ENCODE measurements around the gene RNF224.
"Not testable (repeated sequence)": the region's sequence is repeated elsewhere in the genome, so short reads cannot be mapped to it uniquely, and the experiment has no call there.

Gene RNF224

DNA sequence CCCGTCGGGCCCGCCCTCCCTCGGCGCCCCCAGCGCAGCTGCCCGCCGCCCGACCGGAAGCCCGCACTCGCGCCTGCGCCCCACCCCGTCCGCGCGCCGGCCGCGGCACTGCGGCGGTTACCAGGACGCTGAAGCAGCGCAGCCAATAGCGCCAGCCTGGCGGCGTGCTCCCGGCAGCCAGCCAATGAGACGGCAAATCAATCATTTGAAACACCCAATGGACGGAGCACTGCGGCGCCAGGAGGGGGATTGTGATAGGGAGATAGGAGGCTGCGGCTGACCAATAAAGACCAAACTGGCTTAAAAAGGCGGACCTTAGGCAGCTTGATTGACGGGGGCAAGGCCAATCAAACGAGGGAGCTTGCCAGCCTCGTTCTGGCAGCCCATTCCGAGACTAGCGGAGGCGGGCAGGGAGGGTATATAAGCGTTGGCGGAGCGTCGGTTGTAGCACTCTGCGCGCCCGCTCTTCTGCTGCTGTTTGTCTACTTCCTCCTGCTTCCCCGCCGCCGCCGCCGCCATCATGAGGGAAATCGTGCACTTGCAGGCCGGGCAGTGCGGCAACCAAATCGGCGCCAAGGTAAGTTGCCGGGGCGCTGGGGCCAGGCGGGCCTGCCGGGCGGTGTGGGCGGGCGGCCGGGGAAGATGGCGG lies 13.7 kb downstream of the RNF224 start, which contains the start of gene TUBB4B:
TSS of gene TUBB4B (plus strand) at position 447 of the 649 bp plus-strand sequence. CDS start at position 521, 74 bp downstream.
- peak; percentile 95 to 97 for DNase-seq

DNA sequence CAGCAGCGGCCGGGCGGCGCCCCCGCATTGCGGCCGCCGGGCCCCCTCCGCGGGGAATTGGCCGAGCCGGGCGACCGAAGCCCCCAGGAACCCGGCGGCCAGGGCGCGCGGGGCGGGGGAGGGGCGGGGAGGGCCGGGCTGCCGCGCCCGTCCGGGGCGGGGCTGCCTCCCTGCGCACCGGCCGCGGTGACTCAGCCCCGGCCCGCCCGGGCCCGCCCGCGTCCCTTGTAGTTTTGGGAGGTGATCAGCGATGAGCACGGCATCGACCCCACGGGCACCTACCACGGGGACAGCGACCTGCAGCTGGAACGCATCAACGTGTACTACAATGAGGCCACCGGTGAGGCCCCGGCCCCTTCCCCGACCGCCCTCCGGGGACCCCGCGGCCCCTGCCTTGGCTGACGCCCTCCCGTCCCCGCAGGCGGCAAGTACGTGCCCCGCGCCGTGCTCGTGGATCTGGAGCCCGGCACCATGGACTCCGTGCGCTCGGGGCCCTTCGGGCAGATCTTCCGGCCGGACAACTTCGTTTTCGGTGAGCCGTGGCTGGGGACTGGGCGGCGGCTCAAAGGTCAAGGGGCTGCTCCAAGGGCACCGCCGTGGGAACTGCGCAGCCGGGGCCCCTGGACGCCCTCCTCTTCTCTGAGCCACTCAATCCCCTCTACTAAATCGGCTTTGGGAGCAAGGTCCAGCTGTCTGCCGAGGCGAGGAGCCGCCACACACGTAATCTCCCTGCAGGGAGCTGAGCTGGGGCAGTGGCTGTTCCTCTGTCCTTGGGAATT lies 14.4 kb downstream of the RNF224 start:
- peak; percentile 62 to 68 for DNase-seq

GRCh38 chr9:137242269-137243203 lies 15.2 kb downstream of the RNF224 start:
- no peak for DNase-seq

DNA sequence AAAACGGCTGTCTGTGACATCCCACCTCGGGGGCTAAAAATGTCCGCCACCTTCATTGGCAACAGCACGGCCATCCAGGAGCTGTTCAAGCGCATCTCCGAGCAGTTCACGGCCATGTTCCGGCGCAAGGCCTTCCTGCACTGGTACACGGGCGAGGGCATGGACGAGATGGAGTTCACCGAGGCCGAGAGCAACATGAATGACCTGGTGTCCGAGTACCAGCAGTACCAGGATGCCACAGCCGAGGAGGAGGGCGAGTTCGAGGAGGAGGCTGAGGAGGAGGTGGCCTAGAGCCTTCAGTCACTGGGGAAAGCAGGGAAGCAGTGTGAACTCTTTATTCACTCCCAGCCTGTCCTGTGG lies 15.9 kb downstream of the RNF224 start:
- not testable (repeated sequence) for DNase-seq

DNA sequence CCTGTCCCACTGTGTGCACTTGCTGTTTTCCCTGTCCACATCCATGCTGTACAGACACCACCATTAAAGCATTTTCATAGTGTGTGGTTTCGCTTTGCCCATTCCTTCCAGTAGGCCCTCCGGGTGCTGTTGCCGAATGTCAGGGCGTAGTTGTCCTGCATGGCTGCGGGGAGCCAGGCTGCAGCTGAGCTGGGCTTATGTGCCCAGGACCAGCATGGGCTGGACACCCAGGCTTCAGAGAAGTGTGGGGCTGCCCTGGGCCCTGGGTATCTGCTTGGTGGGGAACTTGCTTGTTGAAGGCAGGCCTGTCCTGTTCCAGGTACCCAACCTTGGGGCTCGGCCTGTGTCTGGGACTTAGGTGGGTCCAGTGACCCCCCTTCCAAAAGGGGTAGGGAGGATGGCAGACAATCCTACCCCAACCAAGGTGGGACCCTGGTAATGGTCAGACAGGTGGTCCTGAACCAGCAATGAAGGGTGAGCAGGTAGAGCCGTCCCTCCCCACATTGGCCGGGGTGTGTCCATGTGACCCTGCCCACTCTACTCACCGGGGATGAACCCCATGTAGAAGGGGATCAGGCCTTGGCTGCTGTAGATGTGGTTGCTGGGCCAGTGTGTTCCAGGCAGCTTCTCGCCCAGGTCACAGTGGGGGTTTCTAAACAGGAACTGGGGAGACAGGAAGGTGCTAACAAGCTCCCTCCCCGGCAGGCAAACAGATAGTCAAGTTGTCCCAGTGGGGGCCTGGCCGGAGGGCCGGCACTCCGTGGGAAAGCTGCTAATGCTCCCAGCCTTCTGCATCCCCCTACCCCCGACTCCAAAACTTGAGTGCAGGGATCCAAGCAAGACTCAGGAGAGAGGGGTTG lies 16.6 kb downstream of the RNF224 start:
- peak in 1 of 2 experiments; percentile 43 for DNase-seq

- DNase-seq = no peak
Measured at GRCh38 chr9:137244486-137245449, 17.5 kb downstream of the RNF224 start.

DNA sequence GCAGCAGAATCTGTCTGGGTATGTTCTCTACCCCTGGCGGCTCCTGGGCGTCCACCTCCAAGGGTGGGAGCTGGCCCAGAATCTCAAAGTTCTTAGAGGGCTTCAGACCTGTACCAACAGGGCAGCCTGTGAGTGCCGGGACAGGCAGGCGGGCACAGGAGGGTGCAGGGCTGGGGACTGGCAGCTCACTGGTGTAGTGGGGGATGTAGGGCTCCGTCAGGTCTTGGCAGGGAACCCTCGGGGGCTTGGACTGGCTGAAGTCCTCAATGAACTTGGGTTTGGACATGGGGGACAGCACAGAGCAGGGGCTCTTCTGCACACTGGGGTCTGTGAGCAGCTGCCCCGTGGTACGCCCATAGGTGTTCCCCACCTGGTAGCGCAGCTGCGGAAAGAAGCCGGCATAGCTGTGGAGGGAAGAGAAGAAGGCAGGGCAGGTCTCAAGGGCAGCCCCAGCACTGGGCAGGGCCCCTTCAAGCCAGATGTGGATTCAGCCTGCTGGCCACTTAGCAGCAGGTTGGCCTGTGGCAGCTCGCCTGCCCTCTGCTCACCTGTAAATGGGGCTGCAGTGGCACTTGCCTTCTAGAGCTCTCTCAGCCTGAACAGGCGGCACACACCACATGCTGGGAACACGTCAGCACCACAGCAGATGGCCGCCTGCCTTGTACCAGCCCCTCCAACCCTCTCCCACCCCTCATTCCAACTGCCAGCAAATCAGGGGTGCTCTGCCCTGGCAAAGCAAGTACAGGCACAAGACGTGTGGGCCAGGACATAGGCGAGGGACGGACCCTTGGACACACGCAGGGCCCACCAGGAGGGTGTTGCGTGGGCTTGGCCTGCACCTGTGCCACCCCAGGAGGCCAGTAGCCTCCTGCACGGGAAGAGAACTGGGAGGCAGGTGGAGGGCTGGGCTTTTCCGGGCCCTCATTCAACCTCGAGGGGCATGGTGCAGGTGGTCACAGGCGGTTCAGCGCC lies 18.4 kb downstream of the RNF224 start:
- DNase-seq = no peak

- no peak for DNase-seq
Measured at GRCh38 chr9:137247135-137247915, 20.0 kb downstream of the RNF224 start.

DNA sequence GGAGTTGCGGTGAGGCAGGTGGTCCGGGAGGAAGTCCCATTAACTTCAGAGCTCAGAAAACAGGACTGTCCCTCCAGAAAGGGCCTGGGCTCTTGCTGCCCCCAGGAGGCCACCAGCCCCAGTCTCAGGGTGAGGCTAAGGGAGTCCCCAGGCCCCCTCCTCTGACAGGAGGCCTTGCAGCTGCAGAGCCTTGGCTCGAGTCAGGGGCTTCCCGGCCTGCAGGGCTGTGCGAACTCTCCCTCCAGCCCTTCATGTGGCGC lies 20.5 kb downstream of the RNF224 start:
- DNase-seq = no peak

- DNase-seq = no peak
Measured at GRCh38 chr9:137250329-137251193, 23.3 kb downstream of the RNF224 start.

DNA sequence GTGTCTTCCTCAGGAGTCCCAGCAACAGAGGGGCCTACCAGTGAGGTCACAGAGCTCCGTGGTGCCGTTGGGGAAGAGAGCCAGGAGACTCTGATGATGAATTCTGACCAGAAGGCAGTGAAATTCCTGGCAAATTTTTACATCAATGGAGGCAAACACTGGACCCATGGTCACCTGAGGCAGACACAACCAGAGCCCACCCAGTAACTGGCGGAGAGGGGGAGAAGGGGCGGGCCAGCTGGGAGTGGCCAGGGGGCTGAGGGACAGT lies 23.8 kb downstream of the RNF224 start, which contains the start of gene STPG3:
TSS of gene STPG3 (plus strand) at position 93 of the 268 bp plus-strand sequence. CDS start at position 94, 1 bp downstream.
- DNase-seq = no peak

- no peak for DNase-seq
Measured at GRCh38 chr9:137251490-137252268, 24.4 kb downstream of the RNF224 start.

- no peak for DNase-seq
Measured at GRCh38 chr9:137252555-137253506, 25.5 kb downstream of the RNF224 start.

- no peak for DNase-seq
Measured at GRCh38 chr9:137253717-137254623, 26.7 kb downstream of the RNF224 start.

Data from activated CD4-positive, alpha-beta T cell treated with anti-CD3 and anti-CD28 coated beads, Interleukin-2, amount 50 U/mL, for 48 hours (primary cell).